Kidney (tissue), 14 donors: ENCODE results near the gene DAGLB. TPM values are rescaled to one million over a fixed set of nuclear protein-coding genes. Genes with fewer than 3 reads are reported as not detected.

ENCODE experiments used
- DNase-seq, 5 donors: peaks; one replicate each; pipeline ENCODE4 v3.0.0-alpha.2; 2013 to 2020
- FAIRE-seq: peaks from 2 replicates; lab custom pipeline; 2012; peaks lifted over from hg19 to GRCh38; lab: Jason Lieb, UNC
- H3K27ac ChIP-seq, 2 donors: one replicate each; pipeline ENCODE4 v1.7.0; 2013; ENCODE audit warnings: low read depth in 2 of 2, low read length in 2 of 2, inconsistent platforms in 1 of 2
- H3K27me3 ChIP-seq: one replicate; pipeline ENCODE4 v1.7.1; 2013; ENCODE audit warnings: low read length, inconsistent platforms; ENCODE audit not compliant: control insufficient read depth, insufficient read depth
- H3K36me3 ChIP-seq, 3 donors: one replicate each; pipeline versions ENCODE4 v1.7.0 to v1.7.1; 2013; ENCODE audit warnings: low read length in 3 of 3, control low read depth in 1 of 3, inconsistent platforms in 1 of 3; ENCODE audit not compliant: insufficient read depth in 3 of 3, control insufficient read depth in 2 of 3
- H3K4me1 ChIP-seq, 3 donors: one replicate each; pipeline versions ENCODE4 v1.7.0 to v1.7.1; 2013; ENCODE audit warnings: low read length in 3 of 3, inconsistent platforms in 1 of 3, low read depth in 1 of 3; ENCODE audit not compliant: control insufficient read depth in 2 of 3, insufficient read depth in 2 of 3
- H3K4me3 ChIP-seq, 3 donors: one replicate each; pipeline versions ENCODE4 v1.7.0 to v1.8.1; 2013; ENCODE audit warnings: low read length in 3 of 3, control low read depth in 1 of 3, inconsistent platforms in 1 of 3
- H3K9ac ChIP-seq, 3 donors: one replicate each; pipeline versions ENCODE4 v1.7.0 to v1.7.1; 2013; ENCODE audit warnings: low read length in 3 of 3, control low read depth in 1 of 3, inconsistent platforms in 1 of 3
- H3K9me3 ChIP-seq, 3 donors: one replicate each; pipeline versions ENCODE4 v1.7.0 to v1.7.1; 2013; ENCODE audit warnings: low read length in 3 of 3, control low read depth in 1 of 3, inconsistent platforms in 1 of 3; ENCODE audit not compliant: control insufficient read depth in 2 of 3, insufficient read depth in 1 of 3
- intact Hi-C: fragments of 100-400 bp; cut with DNase I; formaldehyde crosslinking; loops from one replicate; pipeline ENCODE4 v1.11.1; 2022
- polyA plus RNA-seq: library from polyadenylated mRNA; stranded (reverse); fragments of 350-450 nt; fragmentation: Illumina TruSeq; extraction: RNeasy Lipid Tissue Mini Kit (QIAGEN cat#74804); gene quantifications from one replicate; pipeline ENCODE4 v1.2.3, GENCODE V29; 2014; ENCODE audit warnings: low read depth, low replicate concordance; ENCODE audit not compliant: insufficient read depth
- total RNA-seq: library from RNA; stranded (reverse); fragmentation: NEBNext Ultra II Directional; extraction: Animal tissue kit (Norgen Biotek cat#: 25700); gene quantifications from one replicate; pipeline ENCODE4 v1.2.1, GENCODE V29; 2021
- TF ChIP-seq, protein P1 (sequence below): IDR thresholded peaks from 3 replicates; pipeline ENCODE4 v1.5.1; 2012; ENCODE audit warnings: mild to moderate bottlenecking, moderate library complexity, borderline replicate concordance; ENCODE audit not compliant: insufficient read depth; ENCODE audit errors: extremely low read depth
- donor health status: control.
- donor health status: control.
- donor health status: control.
- donor health status: control.
- donor health status: control.
- donor health status: DM: yes; HTN: yes; CAD: no.
- donor health status: Normal renal cell carcinoma (clear cell type).

The DAGLB gene
- total and polyA plus RNA-seq, 2 donors from 2014 or later: 7.7 to 25.6 TPM

DNA sequence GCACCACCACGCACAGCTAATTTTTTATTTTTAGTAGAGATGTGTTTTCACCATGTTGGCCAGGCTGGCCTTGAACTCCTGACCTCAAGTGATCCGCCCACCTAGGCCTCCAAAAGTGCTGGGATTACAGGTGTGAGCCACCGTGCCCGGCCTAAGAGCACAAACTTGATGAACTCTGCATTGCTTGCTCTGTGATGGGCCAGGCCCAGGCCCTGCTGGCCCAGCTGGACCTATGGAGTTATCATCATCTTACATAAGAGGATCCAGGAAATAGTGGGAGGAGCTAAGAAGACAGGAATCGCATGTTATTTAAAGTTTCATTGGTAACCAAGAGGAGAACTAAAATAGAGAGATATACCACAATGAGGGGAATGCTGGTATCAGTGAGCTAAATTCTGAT lies 86.9 kb downstream of the DAGLB start:
- TF ChIP-seq, protein P1, sequence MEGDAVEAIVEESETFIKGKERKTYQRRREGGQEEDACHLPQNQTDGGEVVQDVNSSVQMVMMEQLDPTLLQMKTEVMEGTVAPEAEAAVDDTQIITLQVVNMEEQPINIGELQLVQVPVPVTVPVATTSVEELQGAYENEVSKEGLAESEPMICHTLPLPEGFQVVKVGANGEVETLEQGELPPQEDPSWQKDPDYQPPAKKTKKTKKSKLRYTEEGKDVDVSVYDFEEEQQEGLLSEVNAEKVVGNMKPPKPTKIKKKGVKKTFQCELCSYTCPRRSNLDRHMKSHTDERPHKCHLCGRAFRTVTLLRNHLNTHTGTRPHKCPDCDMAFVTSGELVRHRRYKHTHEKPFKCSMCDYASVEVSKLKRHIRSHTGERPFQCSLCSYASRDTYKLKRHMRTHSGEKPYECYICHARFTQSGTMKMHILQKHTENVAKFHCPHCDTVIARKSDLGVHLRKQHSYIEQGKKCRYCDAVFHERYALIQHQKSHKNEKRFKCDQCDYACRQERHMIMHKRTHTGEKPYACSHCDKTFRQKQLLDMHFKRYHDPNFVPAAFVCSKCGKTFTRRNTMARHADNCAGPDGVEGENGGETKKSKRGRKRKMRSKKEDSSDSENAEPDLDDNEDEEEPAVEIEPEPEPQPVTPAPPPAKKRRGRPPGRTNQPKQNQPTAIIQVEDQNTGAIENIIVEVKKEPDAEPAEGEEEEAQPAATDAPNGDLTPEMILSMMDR: no peak
- DNase-seq: no peak
- Histone ChIP-seq H3K4me3 (no peak overlapping the region), H3K27ac (no peak overlapping the region), H3K27me3 (no peaks in the 10 kb centered on the region), H3K9me3 (no peaks in the 10 kb centered on the region), H3K9ac (no peak overlapping the region), H3K36me3 (no peaks in the 10 kb centered on the region), H3K4me1 (no peaks in the 10 kb centered on the region)
- FAIRE-seq: no peak
- intact Hi-C loops: no loop called here

DNA sequence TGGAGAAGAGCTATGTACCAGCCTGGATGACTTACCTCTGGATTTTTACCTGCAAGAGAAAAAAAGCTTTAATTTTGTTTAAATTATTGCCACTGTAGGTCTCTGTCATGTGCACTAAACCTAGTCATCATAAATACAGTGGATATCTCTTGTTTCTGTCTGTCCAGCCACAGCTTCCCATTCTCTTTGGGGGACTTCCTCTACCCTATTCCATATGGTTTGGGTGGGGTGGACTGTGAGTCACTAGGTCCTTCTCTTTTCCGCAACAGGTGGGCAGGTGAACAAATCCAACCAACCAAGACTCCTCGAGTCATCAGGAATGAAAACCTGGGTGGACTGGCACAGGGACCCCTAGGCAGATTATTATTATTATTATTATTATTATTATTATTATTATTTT lies 88.0 kb downstream of the DAGLB start:
- Histone ChIP-seq H3K27me3 (no peaks in the 10 kb centered on the region), H3K4me1 (no peaks in the 10 kb centered on the region), H3K9me3 (no peaks in the 10 kb centered on the region), H3K4me3 (no peak overlapping the region), H3K36me3 (no peaks in the 10 kb centered on the region), H3K27ac (no peak overlapping the region), H3K9ac (no peak overlapping the region)
- TF ChIP-seq, protein P1: no peak
- no peak for DNase-seq
- FAIRE-seq: no peak
- intact Hi-C loops: no loop called here

Other genes with a start within 250 kb of the DAGLB start
- gene CYTH3, start 175.3 kb downstream of the DAGLB start, total RNA-seq: 18.5 TPM
- gene CYTH3, start 175.3 kb downstream of the DAGLB start, polyA plus RNA-seq: 9.1 TPM
- 11.6 TPM for gene FAM220A, start 99.0 kb downstream of the DAGLB start, total RNA-seq
- gene FAM220A, start 99.0 kb downstream of the DAGLB start, polyA plus RNA-seq: 11.8 TPM
- gene RAC1, start 73.4 kb downstream of the DAGLB start, total RNA-seq: 321 TPM
- gene RAC1, start 73.4 kb downstream of the DAGLB start, polyA plus RNA-seq: 295 TPM
- 109 TPM for gene KDELR2, start 36.2 kb upstream of the DAGLB start, total RNA-seq
- 108 TPM for gene KDELR2, start 36.2 kb upstream of the DAGLB start, polyA plus RNA-seq
- 0.76 TPM for gene GRID2IP, start 103.5 kb upstream of the DAGLB start, total RNA-seq
- gene GRID2IP, start 103.5 kb upstream of the DAGLB start, polyA plus RNA-seq: 0.11 TPM
- 62.4 TPM for gene ZDHHC4, start 129.5 kb upstream of the DAGLB start, total RNA-seq
- 84.1 TPM for gene ZDHHC4, start 129.5 kb upstream of the DAGLB start, polyA plus RNA-seq
- 26.7 TPM for gene INTS15, start 142.1 kb upstream of the DAGLB start, total RNA-seq
- gene INTS15, start 142.1 kb upstream of the DAGLB start, polyA plus RNA-seq: 16.9 TPM
- gene ZNF853, start 167.7 kb upstream of the DAGLB start, total RNA-seq: 5.4 TPM
- gene ZNF853, start 167.7 kb upstream of the DAGLB start, polyA plus RNA-seq: 3.4 TPM
- 31.7 TPM for gene ZNF316, start 189.4 kb upstream of the DAGLB start, total RNA-seq
- gene ZNF316, start 189.4 kb upstream of the DAGLB start, polyA plus RNA-seq: 7.2 TPM